ENCODE data around the gene MLXIP.

The MLXIP gene

DNA sequence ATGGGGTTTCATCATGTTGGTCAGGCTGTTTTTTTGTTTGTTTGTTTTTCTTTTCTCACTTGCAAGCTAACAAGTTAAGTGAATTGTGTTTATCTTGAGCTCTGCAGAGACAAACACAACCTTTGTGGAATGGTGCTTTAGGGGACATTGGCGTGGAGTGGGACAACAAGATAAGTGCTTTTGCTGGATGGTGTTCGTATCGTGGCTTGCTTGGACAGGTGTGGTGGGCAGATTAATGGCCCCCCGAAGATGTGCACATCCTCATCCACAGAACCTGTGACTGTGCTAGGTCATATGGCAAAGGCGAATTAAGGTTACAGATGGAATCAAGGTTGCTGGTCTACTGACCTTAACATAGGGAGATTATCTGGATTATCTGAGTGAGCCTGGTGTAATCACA, 7.0 kb downstream of the MLXIP start:
- Histone ChIP-seq H3K36me3 (replicated peaks) (peaks cover 31% of the 10 kb centered on the region), H3K27ac (no peak overlapping the region), H3K27me3 (replicated peaks) (no peaks in the 10 kb centered on the region), H3K4me3 (ENCODE audit: low read depth, low read length) (no peak overlapping the region)
- TF ChIP-seq, protein P1, sequence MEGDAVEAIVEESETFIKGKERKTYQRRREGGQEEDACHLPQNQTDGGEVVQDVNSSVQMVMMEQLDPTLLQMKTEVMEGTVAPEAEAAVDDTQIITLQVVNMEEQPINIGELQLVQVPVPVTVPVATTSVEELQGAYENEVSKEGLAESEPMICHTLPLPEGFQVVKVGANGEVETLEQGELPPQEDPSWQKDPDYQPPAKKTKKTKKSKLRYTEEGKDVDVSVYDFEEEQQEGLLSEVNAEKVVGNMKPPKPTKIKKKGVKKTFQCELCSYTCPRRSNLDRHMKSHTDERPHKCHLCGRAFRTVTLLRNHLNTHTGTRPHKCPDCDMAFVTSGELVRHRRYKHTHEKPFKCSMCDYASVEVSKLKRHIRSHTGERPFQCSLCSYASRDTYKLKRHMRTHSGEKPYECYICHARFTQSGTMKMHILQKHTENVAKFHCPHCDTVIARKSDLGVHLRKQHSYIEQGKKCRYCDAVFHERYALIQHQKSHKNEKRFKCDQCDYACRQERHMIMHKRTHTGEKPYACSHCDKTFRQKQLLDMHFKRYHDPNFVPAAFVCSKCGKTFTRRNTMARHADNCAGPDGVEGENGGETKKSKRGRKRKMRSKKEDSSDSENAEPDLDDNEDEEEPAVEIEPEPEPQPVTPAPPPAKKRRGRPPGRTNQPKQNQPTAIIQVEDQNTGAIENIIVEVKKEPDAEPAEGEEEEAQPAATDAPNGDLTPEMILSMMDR (IDR thresholded peaks at IDR 0.05; ENCODE audit: low read depth, low read length, missing control alignments) = no peak
- in situ Hi-C loops (cut with HindIII; ENCODE audit: low pct_ligation_motif_present, low sequenced_read_pairs) = no loop called here
- DNase-seq = no peak

DNA sequence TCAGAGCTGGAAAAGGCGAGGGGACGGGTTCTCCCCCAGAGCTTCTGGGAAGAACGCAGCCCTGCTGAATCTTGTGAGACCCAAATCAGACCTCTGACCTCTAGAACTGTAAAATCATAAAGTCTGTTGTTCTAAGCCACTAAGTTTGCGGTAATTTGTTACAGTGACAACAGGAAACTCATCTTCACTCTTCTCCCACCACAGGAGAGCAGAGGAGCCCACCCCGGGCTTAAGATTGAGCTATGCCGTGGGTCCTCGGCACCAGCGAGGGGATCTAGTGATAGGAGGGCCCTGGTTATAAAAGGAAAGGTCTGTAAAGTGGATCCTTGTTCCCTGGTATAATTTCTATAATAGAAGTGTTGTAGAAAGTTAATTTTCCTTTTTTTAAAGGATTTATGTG, 7.6 kb downstream of the MLXIP start:
- TF ChIP-seq, protein P1 (IDR thresholded peaks at IDR 0.05; ENCODE audit: low read depth, low read length, missing control alignments) = no peak
- no peak overlapping the region for H3K27ac ChIP-seq
- in situ Hi-C loops (cut with HindIII; ENCODE audit: low pct_ligation_motif_present, low sequenced_read_pairs) = no loop called here
- no peaks in the 10 kb centered on the region for H3K27me3 ChIP-seq (replicated peaks)
- H3K4me3 ChIP-seq (ENCODE audit: low read depth, low read length) = no peak overlapping the region
- peaks cover 31% of the 10 kb centered on the region for H3K36me3 ChIP-seq (replicated peaks)
- DNase-seq = no peak

DNA sequence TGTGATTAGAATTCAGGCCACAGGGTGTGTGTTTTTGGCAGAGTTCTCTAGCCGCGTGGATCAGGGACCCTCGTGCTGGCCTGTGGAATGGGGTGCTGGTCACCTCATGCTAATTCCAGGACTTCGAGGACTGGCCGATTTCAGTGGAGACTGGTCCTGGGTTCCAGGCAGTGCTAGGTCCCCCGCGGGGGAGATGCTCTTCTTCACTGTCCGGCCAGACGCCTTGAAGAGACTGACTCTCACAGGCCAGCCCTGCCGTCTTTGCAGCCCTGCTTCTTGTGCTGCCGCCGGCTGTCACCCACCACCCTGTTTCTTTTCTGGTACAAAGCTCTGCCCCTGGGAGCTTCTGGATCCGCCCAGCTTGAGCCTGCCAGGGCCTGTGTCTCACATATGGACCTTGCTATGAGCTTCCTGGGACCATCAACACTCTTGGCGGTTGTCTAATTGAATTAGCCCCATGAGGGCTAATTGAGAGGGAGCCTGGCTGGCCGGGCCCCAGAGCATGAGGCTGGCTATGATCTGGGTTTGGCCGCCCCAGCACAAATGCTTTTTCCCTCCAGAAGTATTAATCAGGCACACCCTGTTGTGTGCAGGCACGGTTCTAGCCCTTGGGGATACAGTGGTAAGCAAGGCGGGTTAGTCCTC, 8.2 kb downstream of the MLXIP start:
- H3K36me3 ChIP-seq (replicated peaks) = peaks cover 31% of the 10 kb centered on the region
- no peak overlapping the region for H3K27ac ChIP-seq
- no peaks in the 10 kb centered on the region for H3K27me3 ChIP-seq (replicated peaks)
- H3K4me3 ChIP-seq (ENCODE audit: low read depth, low read length) = no peak overlapping the region
- in situ Hi-C loops (cut with HindIII; ENCODE audit: low pct_ligation_motif_present, low sequenced_read_pairs) = no loop called here
- DNase-seq = no peak
- TF ChIP-seq, protein P1 (IDR thresholded peaks at IDR 0.05; ENCODE audit: low read depth, low read length, missing control alignments) = no peak

DNA sequence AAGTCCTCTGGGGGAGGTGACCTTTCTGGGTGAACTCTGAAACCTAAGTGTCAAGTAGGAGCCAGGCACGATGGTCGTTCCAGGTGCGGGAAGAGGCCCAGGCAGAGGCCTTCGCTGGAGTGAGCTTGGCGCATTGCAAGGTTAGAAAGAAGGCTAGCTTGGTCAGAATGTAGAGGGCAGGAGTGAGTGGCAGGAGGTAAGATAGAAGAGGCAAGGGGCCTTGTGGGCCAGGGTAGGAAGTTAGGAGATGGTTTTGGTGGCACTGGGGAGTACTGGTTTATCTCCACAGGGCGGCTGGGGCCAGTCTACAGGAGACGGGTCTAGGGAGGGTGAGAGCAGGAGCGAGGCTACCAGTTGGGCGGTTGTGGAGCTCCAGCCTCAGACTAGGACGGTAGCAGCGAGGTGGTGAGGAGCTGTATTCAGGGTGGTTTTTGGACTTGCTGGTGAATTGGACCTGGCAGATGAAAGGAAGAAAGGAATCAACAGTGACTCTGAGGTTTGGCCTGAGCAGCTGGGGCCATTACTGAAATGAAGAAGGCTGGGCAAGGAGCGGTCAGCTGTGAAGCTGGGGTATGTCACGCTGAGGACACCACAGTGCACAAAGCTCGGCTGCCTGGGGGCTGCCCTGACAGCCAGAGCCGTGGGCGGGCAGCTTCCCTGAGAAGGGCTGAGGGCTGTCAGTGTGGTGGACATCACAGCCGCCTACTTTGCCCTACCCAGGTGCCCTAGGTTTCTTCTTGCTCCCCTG, 9.0 kb downstream of the MLXIP start:
- in situ Hi-C loops (cut with HindIII; ENCODE audit: low pct_ligation_motif_present, low sequenced_read_pairs) = no loop called here
- Histone ChIP-seq H3K27me3 (replicated peaks) (no peaks in the 10 kb centered on the region), H3K4me3 (ENCODE audit: low read depth, low read length) (no peak overlapping the region), H3K36me3 (replicated peaks) (peaks cover 31% of the 10 kb centered on the region), H3K27ac (no peak overlapping the region)
- DNase-seq = no peak
- TF ChIP-seq, protein P1 (IDR thresholded peaks at IDR 0.05; ENCODE audit: low read depth, low read length, missing control alignments) = no peak

DNA sequence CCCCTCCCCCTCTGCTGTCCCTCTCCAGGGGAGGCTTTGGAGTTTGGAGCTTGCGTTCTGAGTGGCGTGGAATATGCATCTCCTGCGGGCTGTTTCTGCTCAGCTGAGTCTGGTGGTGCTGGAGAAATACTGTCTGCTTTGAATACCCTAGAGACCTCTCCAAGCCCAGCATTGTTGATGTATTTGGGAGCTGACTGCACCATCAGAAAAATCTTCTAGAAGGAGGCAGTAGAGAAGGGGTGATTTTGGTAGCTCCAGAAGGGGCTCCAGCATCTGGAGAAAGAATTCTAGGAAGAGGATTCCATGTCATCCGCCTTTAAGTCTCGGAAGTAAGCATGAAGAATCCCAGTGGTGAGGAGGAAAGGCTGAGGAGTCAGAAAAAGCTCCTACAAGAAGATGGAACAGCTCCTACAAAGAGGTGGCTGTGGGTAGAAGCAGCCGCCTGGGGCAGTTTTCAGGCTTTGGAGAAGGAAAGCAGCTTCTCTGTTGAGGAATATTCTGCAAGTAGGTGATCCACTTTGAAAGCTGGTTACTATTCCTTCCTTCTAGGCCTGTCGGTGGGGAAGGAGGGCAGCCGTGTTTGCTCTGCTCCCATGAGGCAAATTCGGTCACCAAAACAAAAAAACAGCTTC, 9.7 kb downstream of the MLXIP start:
- no peak overlapping the region for H3K27ac ChIP-seq
- H3K4me3 ChIP-seq (ENCODE audit: low read depth, low read length) = no peak overlapping the region
- in situ Hi-C loops (cut with HindIII; ENCODE audit: low pct_ligation_motif_present, low sequenced_read_pairs) = no loop called here
- DNase-seq = no peak
- TF ChIP-seq, protein P1 (IDR thresholded peaks at IDR 0.05; ENCODE audit: low read depth, low read length, missing control alignments) = no peak
- no peaks in the 10 kb centered on the region for H3K27me3 ChIP-seq (replicated peaks)
- H3K36me3 ChIP-seq (replicated peaks) = peaks cover 31% of the 10 kb centered on the region

All from brain microvascular endothelial cell (primary cell).